Coronary artery (tissue), 2 donors: ENCODE results near the gene SETD1A.

Experiments used
- DNase-seq: peaks from one replicate; pipeline ENCODE4 v3.0.0-alpha.2; 2017; ENCODE audit warnings: low spot score
- H3K27ac ChIP-seq, 2 donors: fragments of 200-600 bp; sonication (generic); one replicate each; pipeline ENCODE4 v1.5.1; 2016 to 2019
- H3K4me3 ChIP-seq: fragments of 200-600 bp; sonication (generic); 2 replicates; pipeline ENCODE4 v1.5.1; 2016; ENCODE audit warnings: mild to moderate bottlenecking, moderate library complexity
- CTCF ChIP-seq: fragments of 200-600 bp; sonication (generic); IDR thresholded peaks from one replicate; pipeline ENCODE4 v1.5.1; 2019; ENCODE audit warnings: antibody characterized with exemption

Gene SETD1A

DNA sequence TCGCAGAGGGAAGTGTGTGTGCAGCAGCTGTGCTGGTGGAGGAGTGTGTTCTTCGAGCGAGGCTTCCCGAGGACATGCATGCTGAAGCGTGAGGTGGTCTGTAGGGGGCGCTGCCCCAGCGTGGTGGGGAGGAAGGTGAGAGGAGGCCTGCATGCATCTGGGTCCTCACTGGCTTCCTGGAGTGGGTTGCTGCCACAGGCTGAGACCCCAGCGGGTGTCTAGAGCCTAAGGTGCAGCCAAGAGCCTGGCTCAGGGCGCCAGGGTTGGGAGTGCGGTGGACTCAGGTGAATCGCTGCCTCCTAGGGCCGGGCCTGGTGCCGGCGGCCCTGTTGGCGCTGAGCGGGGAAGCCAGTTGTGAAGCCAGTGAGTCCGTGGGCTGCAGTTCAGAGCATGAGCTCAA is 19.9 kb downstream of the SETD1A start:
- DNase-seq: no peak
- no peak overlapping the region for H3K4me3 ChIP-seq
- no peak for TF ChIP-seq CTCF
- no peak overlapping the region for H3K27ac ChIP-seq

- Histone ChIP-seq H3K4me3 (no peak overlapping the region), H3K27ac (no peak overlapping the region)
- no peak for TF ChIP-seq CTCF
- DNase-seq: no peak
Measured at GRCh38 chr16:30979170-30980022, 21.8 kb downstream of the SETD1A start.

GRCh38 chr16:30980023-30980371 is 22.4 kb downstream of the SETD1A start:
- DNase-seq: no peak
- Histone ChIP-seq H3K4me3 (no peak overlapping the region), H3K27ac (no peak overlapping the region)
- TF ChIP-seq CTCF: no peak

DNA sequence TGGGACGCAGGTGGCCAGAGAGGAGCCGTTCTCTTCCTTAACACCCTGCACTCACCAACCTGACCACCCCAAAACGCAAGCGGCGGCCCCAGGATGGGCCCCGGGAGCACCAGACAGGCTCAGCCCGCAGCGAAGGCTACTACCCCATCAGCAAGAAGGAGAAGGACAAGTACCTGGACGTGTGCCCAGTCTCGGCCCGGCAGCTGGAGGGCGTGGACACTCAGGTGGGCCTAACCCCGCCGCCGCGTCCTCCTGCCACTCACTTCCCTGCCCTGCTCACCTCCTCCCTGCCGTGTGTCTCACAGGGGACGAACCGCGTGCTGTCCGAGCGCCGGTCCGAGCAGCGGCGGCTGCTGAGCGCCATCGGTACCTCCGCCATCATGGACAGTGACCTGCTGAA is 22.9 kb downstream of the SETD1A start:
- DNase-seq: no peak
- Histone ChIP-seq H3K4me3 (no peak overlapping the region), H3K27ac (no peak overlapping the region)
- no peak for TF ChIP-seq CTCF

GRCh38 chr16:30980959-30981358 is 23.4 kb downstream of the SETD1A start:
- no peak overlapping the region for H3K4me3 ChIP-seq
- TF ChIP-seq CTCF: no peak
- H3K27ac ChIP-seq: no peak overlapping the region
- no peak for DNase-seq

DNA sequence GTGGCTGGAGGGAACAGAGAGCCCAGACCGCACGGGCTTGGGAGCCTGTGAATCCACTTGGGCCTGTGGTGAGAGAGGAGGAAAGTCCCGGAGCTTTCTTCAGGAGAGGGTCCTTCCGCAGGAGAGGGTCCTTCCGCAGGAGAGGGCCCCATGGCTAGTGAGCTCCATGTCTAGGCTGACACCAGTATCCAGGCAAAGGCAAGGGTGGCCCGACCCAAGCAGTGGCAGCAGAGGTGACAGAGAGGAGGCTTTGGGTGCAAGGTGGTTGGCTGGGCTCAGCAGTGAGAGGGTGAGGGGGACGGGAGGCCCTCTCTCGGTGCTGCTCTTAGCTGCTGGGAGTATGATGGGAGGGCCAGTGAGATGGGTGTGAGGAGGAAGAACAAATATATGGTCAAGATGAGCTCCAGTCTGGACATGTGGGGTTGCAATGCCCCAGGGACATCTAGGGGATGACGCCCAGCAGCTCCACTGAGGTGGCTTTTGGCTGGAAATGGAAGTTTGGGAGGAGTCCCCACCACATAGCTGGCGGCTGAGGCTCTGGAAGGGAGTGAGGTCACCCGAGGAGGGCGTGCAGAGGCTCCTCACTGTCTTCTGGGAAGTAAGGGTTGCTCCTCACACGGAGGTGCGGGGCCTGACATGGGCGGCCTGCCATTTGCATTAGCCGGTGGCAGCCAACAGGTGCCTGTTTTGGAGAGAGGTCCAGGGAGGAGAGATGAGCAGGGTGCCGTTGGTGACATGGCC is 25.2 kb downstream of the SETD1A start:
- Histone ChIP-seq H3K27ac (peak overlapping the region in 1 of 2 donors; percentile 56), H3K4me3 (no peak overlapping the region)
- no peak for TF ChIP-seq CTCF
- no peak for DNase-seq
